ENCODE results near the gene DNAAF8.
A peak's percentile ranks its signal among the peaks of the same experiment; 100 is the strongest.
"Not testable (repeated sequence)": the region's sequence is repeated elsewhere in the genome, so short reads cannot be mapped to it uniquely, and the experiment has no call there.

Gene DNAAF8

DNA sequence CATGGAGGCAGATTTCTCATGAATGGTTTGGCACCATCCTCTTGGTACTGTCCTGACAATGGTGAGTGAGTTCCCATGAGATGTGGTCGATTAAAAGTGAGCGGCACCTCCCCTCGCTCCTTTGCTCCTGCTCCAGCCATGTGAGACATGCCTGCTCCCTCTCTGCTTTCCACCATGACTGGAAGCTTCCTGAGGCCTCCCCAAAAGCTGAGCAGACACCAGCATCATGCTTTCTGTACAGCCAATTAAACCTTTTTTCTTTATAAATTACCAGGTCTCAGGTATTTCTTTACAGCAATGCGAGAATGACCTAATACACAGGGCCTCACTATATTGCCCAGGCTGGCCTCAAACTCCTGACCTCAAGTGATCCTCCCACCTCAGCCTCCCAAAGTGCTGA, 20.5 kb downstream of the DNAAF8 start:
- no peak for DNase-seq

DNA sequence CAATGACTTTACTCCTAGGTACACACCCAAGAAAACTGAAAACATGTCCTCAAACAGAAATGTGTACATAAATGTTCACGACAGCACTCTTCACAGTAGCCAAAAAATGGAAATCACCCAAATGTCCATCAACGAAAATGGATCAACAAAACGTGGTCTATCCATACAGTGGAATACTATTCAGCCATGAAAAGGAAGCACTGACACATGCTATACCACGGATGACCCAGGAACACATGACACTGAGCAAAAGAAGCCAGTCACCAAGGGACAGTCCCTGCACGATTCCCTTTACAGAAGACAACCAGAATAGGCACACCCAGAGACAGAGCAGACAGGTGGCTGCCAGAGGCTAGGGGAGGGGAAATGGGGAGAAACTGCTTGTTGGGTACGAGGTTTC, 21.4 kb downstream of the DNAAF8 start:
- DNase-seq: no peak

DNA sequence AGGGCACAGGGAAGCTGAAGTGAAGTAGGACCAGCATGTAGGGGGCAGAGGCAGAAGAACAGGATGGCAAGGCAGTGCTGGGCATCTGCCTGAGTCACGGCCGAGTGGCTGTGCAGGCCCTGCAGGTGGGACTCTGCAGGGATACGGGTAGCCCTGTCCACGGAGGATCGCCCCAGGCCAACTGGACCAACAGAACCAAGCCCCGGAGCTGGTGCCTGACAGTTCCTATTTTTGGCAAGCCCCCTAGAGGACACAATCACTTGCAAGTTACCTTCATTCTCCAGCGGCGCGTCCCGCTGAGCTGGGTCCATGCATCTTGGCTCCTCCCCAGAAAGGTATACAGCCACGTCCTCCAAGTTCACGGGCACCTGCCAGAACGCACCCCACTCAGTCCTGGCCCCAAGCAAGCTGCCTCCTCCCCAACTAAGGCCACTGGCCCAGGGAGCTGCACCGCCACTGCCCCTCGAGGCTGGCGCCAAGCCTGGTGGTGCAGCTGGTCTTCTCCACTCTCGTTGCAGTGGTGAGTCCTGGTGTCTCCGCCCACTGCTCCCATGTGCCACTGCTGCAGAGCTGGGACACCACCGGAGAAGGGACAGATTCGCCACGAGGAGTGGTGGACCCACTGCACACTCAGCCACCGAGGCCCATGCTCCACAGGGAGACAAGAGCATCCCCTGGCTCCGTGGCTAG, 26.0 kb downstream of the DNAAF8 start:
- DNase-seq: no peak

- no peak for DNase-seq
Observed at GRCh38 chr16:4762205-4762604, 27.9 kb downstream of the DNAAF8 start.

GRCh38 chr16:4763791-4764190, 29.5 kb downstream of the DNAAF8 start:
- no peak for DNase-seq

- no peak for DNase-seq
Observed at GRCh38 chr16:4765511-4766474, 31.5 kb downstream of the DNAAF8 start.

DNA sequence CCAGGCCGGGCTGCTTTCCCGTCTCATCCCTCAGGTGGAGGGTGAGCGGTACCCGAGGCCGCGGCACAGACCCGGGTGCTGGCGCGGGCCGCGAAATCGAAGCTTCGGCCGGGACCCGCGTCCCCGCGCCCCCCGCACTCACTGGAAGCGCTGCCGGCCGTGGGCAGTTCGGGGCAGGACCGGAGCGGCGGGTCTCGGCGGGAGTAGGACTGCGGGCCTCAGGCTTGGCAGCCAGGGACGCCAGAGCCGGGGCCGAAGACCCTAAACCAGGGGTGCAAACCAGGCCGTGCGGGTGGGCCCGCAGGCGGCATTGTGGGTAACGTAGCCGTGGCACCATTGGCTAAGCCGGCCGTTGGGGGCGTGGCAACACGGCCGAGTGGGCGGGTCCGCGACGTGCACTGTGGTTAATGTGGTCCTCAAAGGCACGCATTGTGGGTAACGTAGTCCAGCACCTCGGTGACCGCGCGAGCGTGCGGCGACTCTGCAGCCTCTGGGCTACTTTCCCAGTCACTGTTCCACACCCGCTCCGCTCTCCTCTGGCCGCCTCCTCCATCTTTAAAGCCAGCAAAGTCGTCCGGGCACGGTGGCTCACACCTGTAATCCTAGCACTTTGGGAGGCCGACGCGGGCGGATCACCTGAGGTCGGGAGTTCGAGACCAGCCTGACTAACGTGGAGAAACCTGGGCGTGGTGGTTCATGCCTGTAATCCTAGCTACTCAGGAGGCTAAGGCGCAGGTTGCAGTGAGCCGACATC, 32.7 kb downstream of the DNAAF8 start, which contains the start of gene ZNF500:
Gene ZNF500, minus strand, starts transcription at position 288 of the 754 bp plus-strand sequence. CDS start 1,184 bp downstream, outside the sequence.
- DNase-seq: peak; percentile 95

- no peak for DNase-seq
Observed at GRCh38 chr16:4767872-4768548, 33.7 kb downstream of the DNAAF8 start.

DNA sequence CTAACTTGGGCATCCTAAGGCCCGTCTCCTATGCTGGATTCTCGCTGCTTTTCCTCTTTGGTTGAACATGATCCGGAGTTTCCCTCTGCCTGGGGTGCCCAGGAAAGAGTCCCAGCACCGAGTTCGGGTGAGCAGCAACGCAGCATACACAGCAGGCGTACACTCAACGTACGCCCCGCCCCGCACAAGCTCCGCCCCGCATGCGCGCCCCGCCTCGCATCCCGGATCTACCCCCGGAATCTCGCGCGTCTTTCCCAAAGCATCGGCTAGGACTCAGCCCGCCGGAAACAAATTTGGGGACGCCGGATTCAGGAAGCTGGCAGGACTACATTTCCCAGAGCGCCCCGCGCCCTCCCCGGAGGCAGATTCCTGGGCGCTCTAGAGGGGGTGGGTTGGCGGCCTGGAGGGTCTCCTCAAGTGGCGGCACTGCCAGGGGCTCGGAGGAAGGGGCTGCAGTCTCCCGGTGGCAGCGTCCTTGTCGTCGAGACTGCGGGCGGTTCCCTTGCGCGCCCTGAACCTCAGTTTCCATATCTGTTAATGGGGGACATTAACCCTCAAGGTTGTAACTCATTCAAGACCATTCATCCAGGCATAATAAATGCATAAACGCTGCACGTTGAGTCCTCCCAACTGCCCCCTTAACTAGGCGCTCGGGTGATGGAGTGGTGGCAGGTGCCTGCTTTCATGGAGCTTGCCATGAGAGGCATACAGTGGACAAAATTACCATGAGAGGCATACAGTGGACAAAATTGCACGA, 34.4 kb downstream of the DNAAF8 start:
- peak; percentile 82 for DNase-seq

DNA sequence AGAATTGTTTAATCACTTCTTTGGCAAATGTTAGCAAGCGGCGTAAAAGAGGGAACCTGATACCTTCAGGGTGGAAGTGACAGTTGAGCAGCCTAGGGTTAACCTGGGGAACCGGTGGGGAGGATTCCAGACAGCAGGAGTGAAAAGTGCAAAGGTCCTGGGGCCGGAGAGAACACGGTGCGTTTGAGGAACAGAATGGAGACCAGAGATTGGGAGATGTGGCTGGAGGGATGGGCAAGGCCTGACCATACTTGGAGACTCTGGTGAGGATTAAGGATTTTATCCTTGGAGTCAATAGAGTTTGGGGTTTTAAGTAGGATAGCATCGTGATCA, 34.9 kb downstream of the DNAAF8 start:
- DNase-seq: no peak

GRCh38 chr16:4771646-4772045, 37.3 kb downstream of the DNAAF8 start:
- no peak for DNase-seq

DNA sequence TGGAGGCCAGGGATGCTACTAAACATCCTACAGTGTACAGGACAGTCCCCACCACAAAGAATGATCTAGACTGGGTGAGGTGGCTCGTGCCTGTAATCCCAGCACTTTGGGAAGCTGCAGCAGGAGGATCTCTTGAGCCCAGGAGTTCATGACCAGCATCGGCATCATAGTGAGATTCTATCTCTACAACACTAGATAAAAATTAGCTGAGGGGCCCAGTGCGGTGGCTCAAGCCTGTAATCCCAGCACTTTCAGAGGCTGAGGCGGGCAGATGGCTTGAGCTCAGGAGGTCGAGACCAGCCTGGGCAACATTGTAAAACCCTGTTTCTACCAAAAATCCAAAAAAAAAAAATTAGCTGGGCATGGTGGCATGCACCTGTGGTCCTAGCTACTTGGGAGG, 38.0 kb downstream of the DNAAF8 start:
- DNase-seq: no peak

GRCh38 chr16:4775005-4775404, 40.7 kb downstream of the DNAAF8 start:
- no peak for DNase-seq

DNA sequence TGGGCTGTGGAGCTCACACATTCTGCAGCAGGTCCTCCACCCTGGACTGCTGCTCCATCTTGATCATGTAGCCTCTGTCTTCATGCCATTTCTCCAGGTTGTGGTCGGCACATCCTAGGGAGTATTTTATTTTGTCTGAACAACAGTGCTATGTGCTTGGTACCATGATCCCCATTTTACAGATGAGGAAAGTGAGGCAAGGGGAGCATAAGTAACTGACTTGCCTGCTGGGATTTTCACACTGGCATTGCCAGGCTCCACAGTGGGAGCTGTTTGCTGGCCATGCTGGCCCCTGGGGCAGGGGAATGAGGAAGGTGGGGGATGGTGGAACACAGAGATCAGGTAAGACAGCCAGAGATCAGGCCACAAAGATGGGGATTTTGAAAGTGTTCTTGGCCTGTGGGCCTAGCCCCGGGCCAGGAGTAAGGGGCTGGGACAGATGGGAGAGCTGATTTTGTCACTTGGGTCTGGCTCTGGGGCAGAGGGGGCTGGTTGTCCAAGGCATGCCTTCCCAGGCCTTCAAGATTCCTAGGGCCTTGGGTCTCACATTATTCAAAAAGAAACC, 41.9 kb downstream of the DNAAF8 start:
- DNase-seq: no peak

GRCh38 chr16:4777339-4778049, 43.2 kb downstream of the DNAAF8 start:
- no peak for DNase-seq

DNA sequence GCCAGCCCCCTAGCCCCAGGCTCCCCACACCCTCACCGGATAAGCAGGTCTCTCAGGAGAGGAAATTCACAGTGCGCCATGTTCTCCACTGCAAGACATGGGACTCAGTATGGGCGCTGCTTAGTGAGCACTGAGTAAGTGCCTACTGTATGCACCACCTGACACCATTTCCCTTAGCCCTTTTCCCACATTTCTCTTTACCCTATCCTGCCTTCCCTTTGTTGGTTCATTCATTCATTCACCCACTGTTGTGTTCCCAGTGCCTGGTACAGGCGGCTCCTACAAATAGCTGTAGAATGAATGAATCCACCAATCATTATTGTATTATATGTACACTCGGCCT, 43.7 kb downstream of the DNAAF8 start:
- DNase-seq: no peak

- DNase-seq: no peak
Observed at GRCh38 chr16:4780235-4780634, 45.9 kb downstream of the DNAAF8 start.

- DNase-seq: no peak
Observed at GRCh38 chr16:4783251-4783950, 49.1 kb downstream of the DNAAF8 start.

GRCh38 chr16:4783951-4784336, 49.6 kb downstream of the DNAAF8 start:
- DNase-seq: no peak

- DNase-seq: not testable (repeated sequence)
Observed at GRCh38 chr16:4784444-4784987, 50.2 kb downstream of the DNAAF8 start.
